ENCODE data around the gene RREB1. TPM values are rescaled to one million over a fixed set of nuclear protein-coding genes. Genes with fewer than 3 reads are reported as not detected.

Gene RREB1
- total RNA-seq, 1 experiment from 2014 or later, result 35.8 TPM

GRCh38 chr6:7138046-7138531 is 30.3 kb downstream of the RREB1 start:
- Histone ChIP-seq H4K8ac (replicated peaks; ENCODE audit: insufficient read length, low read depth, low read length) (no peak overlapping the region), H3K56ac (ENCODE audit: insufficient read length, low read depth, low read length) (no peak overlapping the region), H2BK15ac (ENCODE audit: low read depth, low read length) (no peak overlapping the region), H3K27me3 (ENCODE audit: insufficient read depth, low read length) (no peaks in the 10 kb centered on the region), H3K4me1 (ENCODE audit: insufficient read depth, low read length) (peaks cover 9% of the 10 kb centered on the region), H2BK12ac (ENCODE audit: insufficient read length, low read depth, low read length) (no peak overlapping the region), H4K20me1 (ENCODE audit: control insufficient read depth, insufficient read depth, insufficient read length) (no peaks in the 10 kb centered on the region), H3K4ac (ENCODE audit: low read depth, low read length) (no peak overlapping the region), H2BK5ac (ENCODE audit: insufficient read length, low read length) (no peak overlapping the region), H3K9me3 (ENCODE audit: control insufficient read depth, low read depth, low read length) (no peaks in the 10 kb centered on the region), H3K27ac (ENCODE audit: insufficient read length, low read depth, low read length) (no peak overlapping the region), H3K79me1 (ENCODE audit: insufficient read depth, low read depth, low read length, poor library complexity, severe bottlenecking) (no peaks in the 10 kb centered on the region), H3K23me2 (ENCODE audit: insufficient read length, low read depth, low read length, poor library complexity, severe bottlenecking) (peaks cover 4% of the 10 kb centered on the region), H2BK120ac (ENCODE audit: low read depth, low read length, poor library complexity, severe bottlenecking) (peak overlapping the region; percentile 30), H3K9ac (ENCODE audit: extremely low read depth, insufficient read length, low read length) (no peak overlapping the region), H3K79me2 (ENCODE audit: insufficient read depth, low read length) (0 out of 2 replicates have a peak, but pooled peaks cover 3% of the 10 kb centered on the region), H2BK20ac (ENCODE audit: low read depth, low read length, poor library complexity, severe bottlenecking) (no peak overlapping the region), H2AK5ac (ENCODE audit: insufficient read length, low read length) (no peak overlapping the region), H2AFZ (ENCODE audit: low read length) (no peak overlapping the region), H3T11ph (ENCODE audit: low read length) (no peak overlapping the region), H4K5ac (ENCODE audit: insufficient read length, low read depth, low read length) (no peak overlapping the region), H4K91ac (ENCODE audit: insufficient read length, low read depth, low read length) (no peak overlapping the region), H3K18ac (ENCODE audit: insufficient read length, low read depth, low read length) (no peak overlapping the region), H3K4me2 (ENCODE audit: insufficient read depth, insufficient read length, low read length) (no peak overlapping the region), H3K23ac (ENCODE audit: insufficient read length, low read depth, low read length) (no peak overlapping the region), H3K14ac (ENCODE audit: insufficient read depth, low read length) (no peak overlapping the region)
- H3K36me3 Mint-ChIP-seq (ENCODE audit: insufficient read depth in 1 of 3, low read depth in 3 of 3), result no peaks in the 10 kb centered on the region; a peak in 1 of 7 replicates
- DNase-seq, result no peak
- WGBS (ENCODE audit: extremely low coverage, insufficient read length, low lambda C conversion rate), result no CpG with 5 or more reads among the region's 2 CpGs
- H3K4me3 Mint-ChIP-seq, result no peak overlapping the region; a peak in 1 of 5 replicates
- peaks cover 44 to 52% of the 10 kb centered on the region in 2 experiments for H3K4me1 Mint-ChIP-seq
- no peaks in the 10 kb centered on the region for H3K27me3 Mint-ChIP-seq (ENCODE audit: low read depth)
- H3K27ac Mint-ChIP-seq, result peak overlapping the region in 2 of 3 experiments; percentile 67 to 94; a peak in 1 of 7 replicates
- H3K9me3 Mint-ChIP-seq, result no peaks in the 10 kb centered on the region
- TF ChIP-seq CTCF (conservative IDR thresholded peaks at IDR 0.05), result no peak

Measured in H9 (cell line).